H1 (cell line): Measurements from ENCODE around the gene RUFY3. TPM values are rescaled to one million over a fixed set of nuclear protein-coding genes. Genes with fewer than 3 reads are reported as not detected.

Source experiments
- CTCF ChIA-PET: fragments of 300-600 bp; sonication (Branson Sonifier 250); formaldehyde crosslinking; loops from one replicate; lab custom pipeline; 2021; ENCODE audit not compliant: partially characterized antibody; lab: Charles Lee
- POLR2A ChIA-PET: fragments of 300-600 bp; sonication (Branson Sonifier 250); formaldehyde crosslinking; loops from one replicate; lab custom pipeline; 2021; ENCODE audit warnings: inconsistent platforms; ENCODE audit not compliant: partially characterized antibody; lab: Charles Lee
- DNase-seq, 2 experiments: peaks; one replicate each; pipeline versions ENCODE4 v3.0.0 to v3.0.0-alpha.2; 2010 to 2022; ENCODE audit warnings: low spot score in 2 of 2, low read depth in 1 of 2, mixed read lengths in 1 of 2
- FAIRE-seq: peaks from 2 replicates; lab custom pipeline; 2011; peaks lifted over from hg19 to GRCh38; lab: Jason Lieb, UNC
- H2AFZ ChIP-seq: 2 replicates; pipeline ENCODE4 v1.8.1; 2012; ENCODE audit warnings: low read length, inconsistent platforms
- H2AK5ac ChIP-seq: 2 replicates; pipeline ENCODE4 v1.6.1; 2013; ENCODE audit warnings: low read depth, low read length
- H2BK120ac ChIP-seq: replicated peaks from 2 replicates; pipeline ENCODE3; 2013; ENCODE audit warnings: low read depth, low read length, inconsistent platforms
- H2BK12ac ChIP-seq: 2 replicates; pipeline ENCODE4 v1.6.1; 2013; ENCODE audit warnings: low read depth, low read length
- H2BK15ac ChIP-seq: 2 replicates; pipeline ENCODE4 v1.6.1; 2013; ENCODE audit warnings: low read length
- H2BK20ac ChIP-seq: 2 replicates; pipeline ENCODE4 v1.6.1; 2013; ENCODE audit warnings: low read length
- H2BK5ac ChIP-seq: 2 replicates; pipeline ENCODE4 v1.6.1; 2013; ENCODE audit warnings: low read depth, low read length
- H3K14ac ChIP-seq: 2 replicates; pipeline ENCODE4 v1.6.1; 2013; ENCODE audit warnings: inconsistent platforms; ENCODE audit not compliant: insufficient read length
- H3K18ac ChIP-seq: 2 replicates; pipeline ENCODE4 v1.6.1; 2013; ENCODE audit warnings: low read length; ENCODE audit errors: extremely low read depth
- H3K23ac ChIP-seq: 2 replicates; pipeline ENCODE4 v1.6.1; 2013; ENCODE audit warnings: inconsistent platforms; ENCODE audit not compliant: insufficient read length
- H3K23me2 ChIP-seq: 2 replicates; pipeline ENCODE4 v1.6.1; 2013; ENCODE audit warnings: low read depth, low read length
- H3K27ac ChIP-seq: 2 replicates; pipeline ENCODE4 v1.6.1; 2011; ENCODE audit warnings: low read depth, low read length, inconsistent platforms
- H3K27me3 ChIP-seq, 4 experiments: replicated peaks in 1 of 4; 1 replicate in 1 of 4; 2 replicates in 3 of 4; pipeline versions ENCODE4 v1.6.1 to v1.8.1; 2011 to 2013; ENCODE audit warnings: low read length in 3 of 4, mild to moderate bottlenecking in 3 of 4, inconsistent platforms in 2 of 4, mixed read lengths in 2 of 4, moderate library complexity in 1 of 4; ENCODE audit not compliant: control insufficient read depth in 3 of 4, insufficient read depth in 3 of 4; ENCODE audit errors: extremely low read depth in 1 of 4
- H3K36me3 ChIP-seq, 4 experiments: 2 replicates each; pipeline versions ENCODE4 v1.6.1 to v1.8.1; 2011 to 2013; ENCODE audit warnings: mild to moderate bottlenecking in 4 of 4, low read length in 3 of 4, moderate library complexity in 2 of 4, control low read depth in 1 of 4, inconsistent platforms in 1 of 4; ENCODE audit not compliant: insufficient read depth in 4 of 4, control insufficient read depth in 2 of 4
- H3K4ac ChIP-seq: replicated peaks from 2 replicates; pipeline ENCODE3; 2013; ENCODE audit warnings: low read length, low read depth, mixed read lengths, inconsistent platforms; ENCODE audit not compliant: insufficient read length
- H3K4me1 ChIP-seq, 4 experiments: replicated peaks in 1 of 4; 1 replicate in 1 of 4; 2 replicates in 3 of 4; pipeline versions ENCODE4 v1.6.1 to v1.8.1; 2011 to 2013; ENCODE audit warnings: low read length in 3 of 4, inconsistent platforms in 2 of 4, mixed read lengths in 1 of 4; ENCODE audit not compliant: insufficient read depth in 4 of 4, control insufficient read depth in 3 of 4
- H3K4me2 ChIP-seq, 2 experiments: 2 replicates each; pipeline versions ENCODE4 v1.6.1 to v1.8.1; 2011 to 2013; ENCODE audit warnings: low read depth in 2 of 2, low read length in 2 of 2, control low read depth in 1 of 2, inconsistent platforms in 1 of 2, mild to moderate bottlenecking in 1 of 2; ENCODE audit not compliant: insufficient read depth in 1 of 2
- H3K4me3 ChIP-seq, 4 experiments: fragments of 200-600, 300-600 bp in 1 of 4; sonication (generic), shearing (Covaris generic), sonication (Bioruptor Twin) in 1 of 4; 2 replicates each; pipeline versions ENCODE4 v1.5.1 to v1.8.1; 2011 to 2016; ENCODE audit warnings: low read length in 4 of 4, low read depth in 3 of 4, control low read depth in 2 of 4, inconsistent platforms in 2 of 4, mild to moderate bottlenecking in 2 of 4, mixed read lengths in 1 of 4, moderate library complexity in 1 of 4; ENCODE audit not compliant: insufficient read depth in 2 of 4; ENCODE audit errors: extremely low read depth in 1 of 4
- H3K56ac ChIP-seq: replicated peaks from 2 replicates; pipeline ENCODE3; 2013; ENCODE audit warnings: low read depth, mild to moderate bottlenecking, mixed read lengths, low read length, inconsistent platforms; ENCODE audit not compliant: insufficient read length
- H3K79me1 ChIP-seq: 2 replicates; pipeline ENCODE4 v1.6.1; 2013; ENCODE audit warnings: low read depth, low read length, control low read depth
- H3K79me2 ChIP-seq, 2 experiments: 2 replicates each; pipeline versions ENCODE4 v1.6.1 to v1.8.1; 2012 to 2013; ENCODE audit warnings: low read length in 2 of 2, mild to moderate bottlenecking in 2 of 2, inconsistent platforms in 1 of 2; ENCODE audit not compliant: insufficient read depth in 2 of 2, control insufficient read depth in 1 of 2
- H3K9ac ChIP-seq, 4 experiments: replicated peaks in 1 of 4; 1 replicate in 1 of 4; 2 replicates in 3 of 4; pipeline versions ENCODE4 v1.6.1 to v1.8.1; 2011 to 2013; ENCODE audit warnings: low read depth in 3 of 4, low read length in 3 of 4, control low read depth in 2 of 4, mild to moderate bottlenecking in 2 of 4, moderate library complexity in 2 of 4, inconsistent platforms in 1 of 4; ENCODE audit errors: extremely low read depth in 1 of 4
- H3K9me3 ChIP-seq, 2 experiments: 2 replicates each; pipeline versions ENCODE4 v1.6.1 to v1.8.1; 2012 to 2013; ENCODE audit warnings: mild to moderate bottlenecking in 2 of 2, moderate library complexity in 2 of 2, control low read depth in 1 of 2, inconsistent platforms in 1 of 2, low read depth in 1 of 2, low read length in 1 of 2, mixed read lengths in 1 of 2; ENCODE audit not compliant: insufficient read depth in 2 of 2
- H4K20me1 ChIP-seq, 2 experiments: replicated peaks in 1 of 2; 2 replicates each; pipeline versions ENCODE3 to v1.8.1; 2011 to 2013; ENCODE audit warnings: inconsistent platforms in 2 of 2, low read length in 2 of 2, mild to moderate bottlenecking in 1 of 2; ENCODE audit not compliant: insufficient read depth in 2 of 2, control insufficient read depth in 1 of 2
- H4K5ac ChIP-seq: 2 replicates; pipeline ENCODE4 v1.6.1; 2013; ENCODE audit warnings: low read length, low read depth, mixed read lengths, inconsistent platforms; ENCODE audit not compliant: insufficient read length
- H4K8ac ChIP-seq: 2 replicates; pipeline ENCODE4 v1.8.0; 2013; ENCODE audit warnings: mild to moderate bottlenecking, moderate library complexity, low read length, inconsistent platforms; ENCODE audit not compliant: insufficient read depth; ENCODE audit errors: extremely low read depth
- H4K91ac ChIP-seq: replicated peaks from 2 replicates; pipeline ENCODE3; 2013; ENCODE audit warnings: low read length, mixed read lengths, inconsistent platforms; ENCODE audit not compliant: insufficient read length
- EGR1 ChIP-seq: IDR thresholded peaks from 2 replicates; pipeline ENCODE4 v1.6.1; 2011; ENCODE audit warnings: low read depth, low read length, borderline replicate concordance
- EP300 ChIP-seq, 2 experiments: IDR thresholded peaks; 1 replicate in 1 of 2; 2 replicates in 1 of 2; pipeline ENCODE4 v1.6.1; 2011 to 2012; ENCODE audit warnings: low read depth in 2 of 2, low read length in 2 of 2, mild to moderate bottlenecking in 2 of 2, borderline replicate concordance in 1 of 2, inconsistent platforms in 1 of 2, moderate library complexity in 1 of 2
- JUND ChIP-seq: IDR thresholded peaks from 2 replicates; pipeline ENCODE4 v1.6.1; 2011; ENCODE audit warnings: mild to moderate bottlenecking, improper control_type of control experiment, low read length
- PHF8 ChIP-seq: fragments of 200-600 bp; sonication (generic); conservative IDR thresholded peaks from 2 replicates; pipeline ENCODE4 v1.7.1; 2012; ENCODE audit warnings: low read depth, mild to moderate bottlenecking, inconsistent platforms, low read length, moderate library complexity
- POLR2A ChIP-seq, 2 experiments: IDR thresholded peaks; 1 replicate in 1 of 2; 2 replicates in 1 of 2; pipeline ENCODE4 v1.6.1; 2011; ENCODE audit warnings: low read depth in 2 of 2, low read length in 2 of 2, mild to moderate bottlenecking in 2 of 2; ENCODE audit errors: control extremely low read depth in 1 of 2
- RXRA ChIP-seq: IDR thresholded peaks from 2 replicates; pipeline ENCODE4 v1.6.1; 2011; ENCODE audit warnings: low read depth, mild to moderate bottlenecking, low read length, moderate library complexity; ENCODE audit not compliant: insufficient read depth
- SIRT6 ChIP-seq: IDR thresholded peaks from one replicate; pipeline ENCODE4 v1.7.1; 2012; ENCODE audit warnings: low read length, inconsistent platforms
- SIX5 ChIP-seq: IDR thresholded peaks from 2 replicates; pipeline ENCODE4 v1.6.1; 2011; ENCODE audit warnings: mild to moderate bottlenecking, low read depth, low read length
- SP1 ChIP-seq: IDR thresholded peaks from 2 replicates; pipeline ENCODE4 v1.6.1; 2011; ENCODE audit warnings: low read depth, low read length
- SUZ12 ChIP-seq: fragments of 200-600 bp; sonication (generic); IDR thresholded peaks from 2 replicates; pipeline ENCODE4 v1.6.1; 2012; ENCODE audit warnings: mild to moderate bottlenecking, inconsistent platforms, low read length, moderate library complexity, mixed read lengths
- TBP ChIP-seq: IDR thresholded peaks from 2 replicates; pipeline ENCODE4 v1.6.1; 2011; ENCODE audit warnings: low read depth, low read length, improper control_type of control experiment
- YY1 ChIP-seq: IDR thresholded peaks from 2 replicates; pipeline ENCODE4 v1.6.1; 2011; ENCODE audit warnings: low read depth, mild to moderate bottlenecking, low read length
- WGBS, 2 experiments: shearing (Covaris generic) in 1 of 2; methylation state at CpG; one replicate each; pipeline versions ENCODE4 v1.1.6 to v1.1.7; 2013 to 2015; ENCODE audit warnings: low lambda C conversion rate in 2 of 2, mixed read lengths in 2 of 2, inconsistent platforms in 1 of 2, low coverage in 1 of 2, missing lambda C conversion rate in 1 of 2; ENCODE audit not compliant: insufficient replicate concordance in 2 of 2, insufficient coverage in 1 of 2, insufficient read length in 1 of 2; ENCODE audit errors: extremely low coverage in 1 of 2, missing lambda C conversion rate in 1 of 2; 5-methylcytosine and 5-hydroxymethylcytosine counted together
- polyA plus RNA-seq, 7 experiments: library from polyadenylated mRNA; depleted of rRNA in 3 of 7; stranded (reverse) in 5 of 7; unstranded in 2 of 7; fragments of >200 nt in 5 of 7; fragments of 200-250 nt in 2 of 7; gene quantifications; 1 replicate in 5 of 7; 2 replicates in 1 of 7; 4 replicates in 1 of 7; pipeline versions ENCODE4 v1.2.1 to v1.2.3, GENCODE V29; 2011 to 2013; ENCODE audit warnings: missing spikeins in 2 of 7, mixed read lengths in 2 of 7
- total RNA-seq: library from RNA; stranded (reverse); fragmentation: NEBNext Ultra II Directional; extraction: Animal tissue kit (Norgen Biotek cat#: 25700); gene quantifications from 2 replicates; pipeline ENCODE4 v1.2.1, GENCODE V29; 2021

Gene RUFY3
- total and polyA plus RNA-seq, 2 of the 8 experiments (the other 6 are each of a cell fraction or from before 2014, with no cell fraction given), result 7.8 to 33.1 TPM

DNA sequence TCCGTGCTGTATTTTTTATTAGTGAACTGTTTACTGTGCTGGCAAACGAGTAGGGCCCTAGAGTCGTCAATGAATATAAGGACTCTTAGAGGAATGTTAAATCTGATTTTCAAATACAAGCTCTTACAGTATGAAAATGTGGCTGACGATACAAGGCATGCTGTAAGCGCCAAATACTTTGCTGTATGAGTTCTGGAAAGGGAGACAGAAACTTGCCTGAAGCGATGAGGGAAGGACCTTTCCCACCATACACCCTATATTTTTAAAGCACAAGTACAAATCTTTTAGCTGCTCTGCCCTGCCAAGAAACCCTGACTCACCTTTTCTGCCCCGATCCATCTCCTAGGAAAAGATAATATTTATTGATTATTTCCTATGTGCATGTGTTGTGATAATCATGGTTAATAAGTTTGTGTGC, 15.7 kb upstream of the RUFY3 start:
- TF ChIP-seq SUZ12 (no peak), SIX5 (no peak), RXRA (no peak), EP300 (IDR thresholded peaks at IDR 0.05; ENCODE audit: borderline replicate concordance in 1 of 2, low read depth in 2 of 2, low read length in 2 of 2) (no peak), TBP (no peak), PHF8 (no peak), EGR1 (no peak), JUND (no peak), SP1 (no peak), YY1 (no peak), SIRT6 (no peak), POLR2A (IDR thresholded peaks at IDR 0.05; ENCODE audit: control extremely low read depth in 1 of 2, low read depth in 2 of 2, low read length in 2 of 2) (no peak)
- Histone ChIP-seq H3K56ac (no peak overlapping the region), H2BK5ac (no peak overlapping the region), H3K27ac (no peak overlapping the region), H3K79me1 (no peaks in the 10 kb centered on the region), H3K36me3 (no peaks in the 10 kb centered on the region), H3K9ac (peak overlapping the region in 1 of 4 experiments; percentile 74; a peak in 2 of 7 replicates), H4K20me1 (no peaks in the 10 kb centered on the region), H4K91ac (no peak overlapping the region), H3K4me3 (peak overlapping the region; percentile 51 to 71 (median 68)), H2BK120ac (no peak overlapping the region), H3K79me2 (peaks cover 0 to 35% of the 10 kb centered on the region in 2 experiments; a peak in 2 of 4 replicates), H2BK15ac (no peak overlapping the region), H2BK20ac (no peak overlapping the region), H3K14ac (no peak overlapping the region), H3K18ac (no peak overlapping the region), H3K23me2 (peaks cover 3% of the 10 kb centered on the region; the same call in 1 of the 2 replicates), H2BK12ac (no peak overlapping the region), H3K4me1 (peaks cover 0 to 11% (median 6%) of the 10 kb centered on the region in 4 experiments; a peak in 5 of 7 replicates), H4K8ac (no peak overlapping the region), H2AFZ (no peak overlapping the region), H3K23ac (no peak overlapping the region), H2AK5ac (no peak overlapping the region), H3K4me2 (peak overlapping the region; percentile 81 to 90), H3K4ac (no peak overlapping the region), H3K27me3 (no peaks in the 10 kb centered on the region; a peak in 1 of 7 replicates), H4K5ac (no peak overlapping the region), H3K9me3 (no peaks in the 10 kb centered on the region)
- ChIA-PET POLR2A (interaction anchor here (1.0 to 5.2 kb wide), 10 partner anchors 9 to 166 kb away, joined by 3 to 86 read pairs (median 4); partner anchors contain the start of genes GRSF1, RUFY3 and UTP3), CTCF (interaction anchor here (0.7 to 5.7 kb wide), 9 partner anchors 12 to 289 kb away, joined by 3 to 36 read pairs (median 4); partner anchors contain the start of genes RUFY3 and UTP3)
- FAIRE-seq (no peak), DNase-seq (no peak)
- 28% methylated on average over 7 of the region's 7 CpGs; no CpG with 5 or more reads in 1 of the 2 experiments for WGBS, 2 experiments
